ENCODE data around the gene CDRT15. TPM values are rescaled to one million over a fixed set of nuclear protein-coding genes. Genes with fewer than 3 reads are reported as not detected.
"Not testable (repeated sequence)": the region's sequence is repeated elsewhere in the genome, so short reads cannot be mapped to it uniquely, and the experiment has no call there.

CDRT15 gene
- total and polyA plus RNA-seq, 5 donors from 2014 or later: 0.49 TPM; not detected in 4

DNA sequence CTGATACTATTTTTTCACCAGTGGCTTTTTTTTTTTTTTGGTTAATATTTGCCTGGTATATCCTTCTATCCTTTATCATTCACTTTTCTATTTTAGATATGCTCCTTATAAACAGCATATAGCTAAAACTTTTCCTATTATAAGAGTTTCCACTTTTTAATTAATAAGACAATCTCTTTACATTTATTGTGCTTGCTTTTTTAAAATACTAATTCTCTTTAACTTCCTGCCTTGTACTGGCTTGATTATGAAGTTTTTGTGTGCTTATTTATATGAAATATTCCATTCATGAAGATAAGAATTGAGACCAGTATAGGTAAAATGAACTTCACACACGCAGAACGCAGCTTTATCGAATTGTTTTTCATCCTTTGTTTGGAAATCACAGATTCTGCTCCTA is 9.0 kb upstream of the CDRT15 start:
- H3K27ac Mint-ChIP-seq: no peak overlapping the region
- Histone ChIP-seq H3K36me3 (ENCODE audit: control insufficient read depth, insufficient read depth, low read length) (no peaks in the 10 kb centered on the region), H3K4me3 (ENCODE audit: low read depth, low read length) (no peak overlapping the region), H3K9me3 (ENCODE audit: control insufficient read depth in 2 of 2, low read length in 2 of 2) (no peaks in the 10 kb centered on the region), H3K27ac (ENCODE audit: insufficient read depth, low read length, poor library complexity, severe bottlenecking) (no peak overlapping the region), H3K4me1 (ENCODE audit: control insufficient read depth, insufficient read depth, low read length, poor library complexity, severe bottlenecking) (no peaks in the 10 kb centered on the region), H3K27me3 (ENCODE audit: control insufficient read depth, insufficient read depth, low read length) (peaks cover 1% of the 10 kb centered on the region)
- DNase-seq (no peak), ATAC-seq (ENCODE audit: low read depth in 2 of 2) (no peak)
- H3K4me1 Mint-ChIP-seq: peaks cover 0 to 3% (median 0%) of the 10 kb centered on the region in 4 donors
- H3K4me3 Mint-ChIP-seq: no peak overlapping the region
- H3K27me3 Mint-ChIP-seq: peaks cover 11% of the 10 kb centered on the region
- H3K36me3 Mint-ChIP-seq: no peaks in the 10 kb centered on the region
- H3K9me3 Mint-ChIP-seq: no peaks in the 10 kb centered on the region

DNA sequence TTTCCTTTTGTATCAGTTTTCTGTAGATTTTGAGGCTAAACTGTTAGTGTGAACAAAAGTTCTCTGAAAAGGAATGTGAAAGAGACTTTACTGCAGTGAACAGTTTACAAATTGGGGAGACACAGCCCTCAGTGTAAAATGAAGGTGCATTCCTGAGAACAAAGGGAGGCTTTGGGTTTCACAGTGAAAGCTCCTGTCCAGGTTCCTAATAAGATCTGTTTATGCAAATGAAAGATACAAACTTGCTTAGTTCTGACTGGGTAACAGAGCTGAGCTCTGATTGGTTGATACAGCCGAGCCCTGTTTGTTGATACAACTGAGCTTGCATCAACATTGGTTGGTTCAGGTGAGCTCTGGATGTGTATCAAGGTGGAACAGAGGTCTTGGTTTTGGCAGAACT is 8.3 kb upstream of the CDRT15 start:
- H3K9me3 Mint-ChIP-seq: no peaks in the 10 kb centered on the region
- H3K36me3 ChIP-seq (ENCODE audit: control insufficient read depth, insufficient read depth, low read length): no peaks in the 10 kb centered on the region
- no peaks in the 10 kb centered on the region for H3K9me3 ChIP-seq (ENCODE audit: control insufficient read depth in 2 of 2, low read length in 2 of 2)
- H3K4me3 ChIP-seq (ENCODE audit: low read depth, low read length): no peak overlapping the region
- H3K27ac ChIP-seq (ENCODE audit: insufficient read depth, low read length, poor library complexity, severe bottlenecking): no peak overlapping the region
- H3K4me1 ChIP-seq (ENCODE audit: control insufficient read depth, insufficient read depth, low read length, poor library complexity, severe bottlenecking): no peaks in the 10 kb centered on the region
- peaks cover 11% of the 10 kb centered on the region for H3K27me3 Mint-ChIP-seq
- ATAC-seq (ENCODE audit: low read depth in 2 of 2): no peak
- H3K4me3 Mint-ChIP-seq: no peak overlapping the region
- H3K4me1 Mint-ChIP-seq: peaks cover 0 to 3% (median 0%) of the 10 kb centered on the region in 4 donors
- H3K27me3 ChIP-seq (ENCODE audit: control insufficient read depth, insufficient read depth, low read length): peaks cover 1% of the 10 kb centered on the region
- H3K27ac Mint-ChIP-seq: no peak overlapping the region
- H3K36me3 Mint-ChIP-seq: no peaks in the 10 kb centered on the region
- no peak for DNase-seq

DNA sequence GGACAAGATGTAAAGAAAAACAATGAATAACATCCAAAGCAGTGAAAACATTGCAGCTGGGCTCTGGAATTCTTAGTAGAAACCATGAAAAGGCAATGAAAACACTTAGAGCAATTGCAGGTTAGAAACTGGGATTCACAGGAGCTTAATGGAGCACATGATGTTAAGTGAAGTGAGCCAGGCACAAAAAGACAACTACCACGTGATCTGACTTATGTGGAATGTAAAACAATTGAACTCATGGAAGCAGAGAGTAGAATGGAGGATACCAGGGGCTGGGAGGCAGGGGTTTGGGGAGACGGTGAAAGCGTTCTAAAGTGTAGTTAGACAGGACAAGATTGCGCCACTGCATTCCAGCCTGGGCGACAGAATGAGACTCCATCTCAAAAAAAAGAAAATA is 2.6 kb upstream of the CDRT15 start:
- H3K36me3 Mint-ChIP-seq; ATAC-seq (ENCODE audit: low read depth in 2 of 2); H3K27ac Mint-ChIP-seq; H3K4me3 Mint-ChIP-seq; H3K4me1 ChIP-seq (ENCODE audit: control insufficient read depth, insufficient read depth, low read length, poor library complexity, severe bottlenecking); H3K9me3 ChIP-seq (ENCODE audit: control insufficient read depth in 2 of 2, low read length in 2 of 2); H3K36me3 ChIP-seq (ENCODE audit: control insufficient read depth, insufficient read depth, low read length); H3K27ac ChIP-seq (ENCODE audit: insufficient read depth, low read length, poor library complexity, severe bottlenecking); DNase-seq; H3K27me3 Mint-ChIP-seq; H3K27me3 ChIP-seq (ENCODE audit: control insufficient read depth, insufficient read depth, low read length); H3K4me1 Mint-ChIP-seq; H3K9me3 Mint-ChIP-seq; H3K4me3 ChIP-seq (ENCODE audit: low read depth, low read length): not testable (repeated sequence)

DNA sequence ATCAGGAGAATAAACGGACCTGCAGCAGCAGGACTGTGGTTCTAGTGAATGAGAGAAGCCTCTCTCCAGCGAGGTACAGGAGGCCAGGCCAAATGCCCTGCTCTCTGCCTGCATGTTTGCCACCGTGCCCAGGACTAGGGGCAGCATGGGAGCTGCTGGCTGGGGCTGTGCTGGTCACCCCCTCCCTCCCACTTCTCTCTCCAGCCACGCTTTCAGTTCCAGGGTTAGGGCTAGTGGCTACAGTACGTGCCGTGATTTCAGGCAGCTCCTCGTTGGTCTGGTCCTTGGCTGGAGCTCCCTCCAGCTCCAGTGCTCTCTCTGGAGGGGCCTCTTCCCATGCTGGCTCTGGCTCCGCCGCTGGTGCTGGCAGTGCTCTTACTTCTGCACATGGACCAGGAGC is 630 bp downstream of the CDRT15 start:
- not testable (repeated sequence) for H3K4me3 ChIP-seq (ENCODE audit: low read depth, low read length); H3K27me3 ChIP-seq (ENCODE audit: control insufficient read depth, insufficient read depth, low read length); H3K36me3 ChIP-seq (ENCODE audit: control insufficient read depth, insufficient read depth, low read length); ATAC-seq (ENCODE audit: low read depth in 2 of 2); DNase-seq; H3K36me3 Mint-ChIP-seq; H3K27ac ChIP-seq (ENCODE audit: insufficient read depth, low read length, poor library complexity, severe bottlenecking); H3K4me3 Mint-ChIP-seq; H3K9me3 Mint-ChIP-seq; H3K4me1 Mint-ChIP-seq; H3K27me3 Mint-ChIP-seq; H3K9me3 ChIP-seq (ENCODE audit: control insufficient read depth in 2 of 2, low read length in 2 of 2); H3K4me1 ChIP-seq (ENCODE audit: control insufficient read depth, insufficient read depth, low read length, poor library complexity, severe bottlenecking)
- H3K27ac Mint-ChIP-seq: peak overlapping the region in 1 of 3 donors; percentile 14

DNA sequence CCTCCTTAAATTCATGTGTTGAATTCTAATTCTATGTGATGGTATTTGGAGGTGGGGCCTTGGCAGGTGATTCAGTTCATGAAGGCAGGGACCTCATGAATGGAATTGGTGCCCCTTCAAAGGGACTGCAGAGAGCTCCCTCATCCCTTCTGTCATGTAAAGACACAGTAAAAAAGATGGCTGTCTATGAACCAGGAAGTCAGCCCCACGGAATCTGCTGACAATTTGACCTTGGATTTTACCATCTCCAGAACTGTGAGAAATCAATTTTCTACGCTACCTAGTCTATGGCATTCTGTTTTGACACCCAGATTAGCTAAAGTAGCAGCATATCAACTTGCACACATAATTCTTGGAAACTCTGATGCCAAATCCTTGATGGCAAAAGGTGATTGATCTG is 1.6 kb downstream of the CDRT15 start:
- ATAC-seq (ENCODE audit: low read depth in 2 of 2); H3K27me3 ChIP-seq (ENCODE audit: control insufficient read depth, insufficient read depth, low read length); H3K9me3 ChIP-seq (ENCODE audit: control insufficient read depth in 2 of 2, low read length in 2 of 2); H3K4me3 Mint-ChIP-seq; H3K27ac ChIP-seq (ENCODE audit: insufficient read depth, low read length, poor library complexity, severe bottlenecking); H3K27me3 Mint-ChIP-seq; H3K36me3 Mint-ChIP-seq; H3K36me3 ChIP-seq (ENCODE audit: control insufficient read depth, insufficient read depth, low read length); H3K4me1 Mint-ChIP-seq; H3K4me1 ChIP-seq (ENCODE audit: control insufficient read depth, insufficient read depth, low read length, poor library complexity, severe bottlenecking); H3K27ac Mint-ChIP-seq; H3K4me3 ChIP-seq (ENCODE audit: low read depth, low read length); H3K9me3 Mint-ChIP-seq; DNase-seq: not testable (repeated sequence)

DNA sequence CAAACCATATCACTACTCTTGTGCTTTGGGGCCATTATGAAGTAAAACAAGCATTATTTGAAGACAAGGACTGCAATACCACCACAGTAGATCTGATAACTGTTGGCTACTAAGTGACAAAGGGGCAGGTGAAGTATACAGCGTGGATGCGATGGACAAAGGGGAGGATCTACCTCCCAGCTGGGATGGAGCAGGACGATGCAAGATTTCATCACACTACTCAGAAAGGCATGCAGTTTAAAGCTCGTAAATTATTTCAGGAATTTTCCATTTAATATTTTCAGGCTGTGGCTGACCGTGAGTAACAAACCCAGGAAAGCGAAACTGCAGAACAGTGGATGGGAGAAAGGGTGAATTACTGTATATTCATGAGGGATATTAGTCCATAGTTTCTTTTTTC is 5.5 kb downstream of the CDRT15 start:
- H3K36me3 Mint-ChIP-seq; H3K4me3 ChIP-seq (ENCODE audit: low read depth, low read length); H3K27ac Mint-ChIP-seq; H3K9me3 Mint-ChIP-seq; ATAC-seq (ENCODE audit: low read depth in 2 of 2); H3K4me1 Mint-ChIP-seq; H3K27me3 ChIP-seq (ENCODE audit: control insufficient read depth, insufficient read depth, low read length); H3K27me3 Mint-ChIP-seq; H3K4me1 ChIP-seq (ENCODE audit: control insufficient read depth, insufficient read depth, low read length, poor library complexity, severe bottlenecking); H3K9me3 ChIP-seq (ENCODE audit: control insufficient read depth in 2 of 2, low read length in 2 of 2); DNase-seq; H3K4me3 Mint-ChIP-seq; H3K27ac ChIP-seq (ENCODE audit: insufficient read depth, low read length, poor library complexity, severe bottlenecking); H3K36me3 ChIP-seq (ENCODE audit: control insufficient read depth, insufficient read depth, low read length): not testable (repeated sequence)

GRCh38 chr17:14228903-14229302 is 7.8 kb downstream of the CDRT15 start:
- no peak overlapping the region for H3K27ac ChIP-seq (ENCODE audit: insufficient read depth, low read length, poor library complexity, severe bottlenecking)
- H3K27me3 Mint-ChIP-seq: peaks cover 9% of the 10 kb centered on the region
- H3K27me3 ChIP-seq (ENCODE audit: control insufficient read depth, insufficient read depth, low read length): no peaks in the 10 kb centered on the region
- DNase-seq: no peak
- no peak overlapping the region for H3K4me3 Mint-ChIP-seq
- no peak overlapping the region for H3K4me3 ChIP-seq (ENCODE audit: low read depth, low read length)
- H3K27ac Mint-ChIP-seq: peak overlapping the region in 1 of 3 donors; percentile 5
- peaks cover 0 to 4% (median 0%) of the 10 kb centered on the region in 7 donors for H3K9me3 Mint-ChIP-seq
- peaks cover 0 to 6% (median 4%) of the 10 kb centered on the region in 4 donors for H3K4me1 Mint-ChIP-seq
- no peaks in the 10 kb centered on the region for H3K36me3 ChIP-seq (ENCODE audit: control insufficient read depth, insufficient read depth, low read length)
- no peak for ATAC-seq (ENCODE audit: low read depth in 2 of 2)
- no peaks in the 10 kb centered on the region for H3K9me3 ChIP-seq (ENCODE audit: control insufficient read depth in 2 of 2, low read length in 2 of 2)
- H3K4me1 ChIP-seq (ENCODE audit: control insufficient read depth, insufficient read depth, low read length, poor library complexity, severe bottlenecking): no peaks in the 10 kb centered on the region
- peaks cover 4% of the 10 kb centered on the region for H3K36me3 Mint-ChIP-seq

GRCh38 chr17:14227052-14227451 is 9.6 kb downstream of the CDRT15 start:
- DNase-seq (no peak), ATAC-seq (ENCODE audit: low read depth in 2 of 2) (no peak)
- H3K9me3 Mint-ChIP-seq: peaks cover 0 to 4% (median 0%) of the 10 kb centered on the region in 7 donors
- Histone ChIP-seq H3K27me3 (ENCODE audit: control insufficient read depth, insufficient read depth, low read length) (no peaks in the 10 kb centered on the region), H3K9me3 (ENCODE audit: control insufficient read depth in 2 of 2, low read length in 2 of 2) (no peaks in the 10 kb centered on the region), H3K4me1 (ENCODE audit: control insufficient read depth, insufficient read depth, low read length, poor library complexity, severe bottlenecking) (no peaks in the 10 kb centered on the region), H3K36me3 (ENCODE audit: control insufficient read depth, insufficient read depth, low read length) (no peaks in the 10 kb centered on the region), H3K27ac (ENCODE audit: insufficient read depth, low read length, poor library complexity, severe bottlenecking) (no peak overlapping the region), H3K4me3 (ENCODE audit: low read depth, low read length) (no peak overlapping the region)
- no peak overlapping the region for H3K4me3 Mint-ChIP-seq
- H3K36me3 Mint-ChIP-seq: peaks cover 7% of the 10 kb centered on the region
- H3K4me1 Mint-ChIP-seq: peaks cover 0 to 5% (median 4%) of the 10 kb centered on the region in 4 donors
- H3K27ac Mint-ChIP-seq: no peak overlapping the region
- H3K27me3 Mint-ChIP-seq: peaks cover 9% of the 10 kb centered on the region
